HG03571 (cell line): ENCODE data around the gene CAPZB.

Source experiments
- ATAC-seq: cut with Tn5 transposase; IDR thresholded peaks from one replicate; pipeline ENCODE4 v1.9.1; 2021; ENCODE audit not compliant: unreplicated experiment

Gene CAPZB

DNA sequence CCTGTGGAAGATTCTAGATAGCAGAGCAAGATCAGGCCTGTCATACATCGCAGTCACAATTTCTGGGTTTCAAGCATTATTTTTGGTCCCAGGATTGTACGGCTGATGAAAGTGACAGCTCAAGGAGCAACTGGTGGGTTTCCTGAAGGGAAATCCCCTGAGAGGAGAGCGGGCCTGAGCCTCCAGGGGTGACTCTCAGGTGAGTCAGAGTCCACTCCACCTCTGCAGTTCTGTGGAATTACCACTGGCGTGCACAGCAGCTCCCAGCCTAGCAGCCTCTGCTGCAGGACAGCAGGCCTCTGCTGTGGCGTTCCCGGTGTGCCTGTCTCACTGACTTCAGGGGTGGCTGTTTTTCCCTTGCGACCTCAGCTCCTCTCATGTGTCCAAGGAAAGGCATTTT is 148.8 kb downstream of the CAPZB start:
- ATAC-seq: no peak

DNA sequence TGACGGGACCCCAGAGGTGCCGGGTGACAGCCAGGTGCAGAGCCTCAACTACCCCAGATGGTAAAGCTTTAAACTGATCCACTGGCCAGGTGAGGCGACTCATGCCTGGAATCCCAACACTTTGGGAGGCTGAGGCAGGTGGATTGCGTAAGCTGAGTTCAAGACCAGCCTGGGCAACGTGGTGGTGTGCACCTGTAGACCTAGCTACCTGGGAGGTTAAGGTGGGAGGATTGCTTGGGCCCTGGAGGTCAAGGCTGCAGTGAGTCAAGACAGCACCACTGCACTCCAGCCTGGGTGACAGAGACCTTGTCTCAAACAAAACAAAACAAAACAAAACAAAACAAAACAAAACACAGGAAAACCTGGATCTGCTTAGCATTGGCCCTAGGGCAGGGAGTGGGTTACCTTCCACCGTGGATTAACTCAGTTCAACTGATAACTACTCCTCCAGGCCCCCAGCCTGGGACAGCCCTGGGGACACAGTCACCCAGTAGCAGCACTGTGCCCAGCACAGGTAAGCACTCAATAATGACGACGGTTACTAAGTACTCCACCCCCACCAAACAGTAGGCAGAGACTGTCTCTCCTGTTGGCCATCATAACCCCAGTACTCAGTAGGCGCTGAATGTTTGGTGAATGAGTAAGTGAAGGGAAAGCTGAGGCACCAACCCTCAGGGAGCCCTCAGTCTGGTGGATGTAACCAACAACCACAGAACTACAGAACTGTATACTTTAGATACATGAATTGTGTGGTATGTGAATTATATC is 151.6 kb downstream of the CAPZB start:
- no peak for ATAC-seq

DNA sequence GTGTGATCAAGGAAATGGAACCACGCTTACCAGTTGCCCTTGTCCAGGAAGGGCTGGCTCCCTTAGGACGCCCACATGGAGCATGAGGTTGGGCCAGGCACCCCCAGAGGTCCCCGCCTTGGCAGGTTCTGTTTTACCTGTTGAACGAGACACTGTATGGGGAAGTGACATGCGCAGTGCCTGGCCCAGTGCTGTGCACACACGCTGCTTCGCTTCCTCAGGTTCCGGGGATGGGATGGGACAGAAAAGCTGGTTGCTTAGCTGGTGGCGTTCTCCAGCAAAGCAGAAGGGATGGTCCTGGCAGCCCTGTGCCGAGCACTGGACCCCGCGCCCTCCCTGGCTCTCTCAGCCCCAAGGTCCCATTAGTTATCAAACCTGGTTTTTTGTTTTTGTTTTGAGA is 152.5 kb downstream of the CAPZB start:
- no peak for ATAC-seq

DNA sequence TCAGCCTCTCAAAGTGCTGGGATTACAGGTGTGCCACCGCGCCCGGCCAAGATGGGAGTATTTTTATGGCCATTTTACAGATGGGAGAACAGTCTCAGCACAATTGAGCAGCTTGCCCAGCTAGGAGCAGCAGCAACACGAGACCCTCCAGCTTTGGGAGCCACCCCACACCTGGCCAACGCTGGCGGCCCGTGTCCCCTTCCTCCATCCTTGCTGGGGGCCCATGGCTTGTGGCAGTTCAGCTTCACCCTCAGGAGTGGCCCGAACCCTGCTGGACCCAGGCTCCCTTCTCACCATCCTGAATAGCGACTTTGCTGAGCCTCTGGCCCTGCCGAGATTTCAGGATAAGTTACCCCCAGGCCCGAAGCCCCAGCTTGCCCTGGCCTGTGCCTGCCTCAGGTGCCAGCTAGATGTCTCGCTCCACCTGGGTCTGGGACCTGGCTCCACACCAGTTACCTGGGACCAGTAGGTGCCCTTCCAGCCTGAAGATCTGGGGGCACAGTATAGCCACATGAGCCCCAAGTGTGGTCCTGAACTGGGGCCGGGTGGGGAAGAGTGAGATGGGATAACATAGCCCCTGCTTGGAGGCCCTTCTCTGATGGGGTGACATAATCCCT is 154.0 kb downstream of the CAPZB start:
- ATAC-seq: no peak

DNA sequence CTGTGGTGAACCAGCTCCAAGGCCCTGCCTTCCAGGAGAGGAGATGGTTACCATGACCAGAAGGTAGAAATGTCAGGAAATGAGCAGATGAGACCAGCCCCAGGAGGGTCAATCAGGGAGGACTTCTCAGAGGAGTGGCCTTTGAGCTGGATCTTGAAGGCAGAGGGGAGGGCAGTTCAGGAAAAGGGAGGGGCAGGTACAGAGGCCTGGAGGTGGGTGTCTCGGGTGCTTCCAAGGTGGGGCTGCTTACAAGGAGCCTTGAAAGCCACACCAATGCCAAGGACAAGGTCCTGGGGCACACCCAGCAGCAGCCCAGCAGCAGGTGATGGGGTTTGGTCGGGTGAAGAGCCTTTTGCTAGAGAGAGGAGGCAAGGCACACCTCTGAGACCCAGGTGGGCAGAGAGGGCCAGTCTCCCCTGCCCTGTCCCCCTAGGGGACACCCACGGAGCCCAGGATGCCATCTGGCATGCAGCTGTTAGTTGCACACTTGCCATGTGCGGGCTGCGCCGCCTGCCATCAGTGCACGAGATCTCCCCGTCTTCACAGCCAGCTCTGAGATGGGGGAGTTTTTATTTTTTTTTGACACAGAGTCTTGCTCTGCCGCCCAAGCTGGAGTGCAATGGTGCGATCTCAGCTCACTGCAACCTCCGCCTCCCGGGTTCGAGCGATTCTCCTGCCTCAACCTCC is 154.7 kb downstream of the CAPZB start:
- no peak for ATAC-seq

DNA sequence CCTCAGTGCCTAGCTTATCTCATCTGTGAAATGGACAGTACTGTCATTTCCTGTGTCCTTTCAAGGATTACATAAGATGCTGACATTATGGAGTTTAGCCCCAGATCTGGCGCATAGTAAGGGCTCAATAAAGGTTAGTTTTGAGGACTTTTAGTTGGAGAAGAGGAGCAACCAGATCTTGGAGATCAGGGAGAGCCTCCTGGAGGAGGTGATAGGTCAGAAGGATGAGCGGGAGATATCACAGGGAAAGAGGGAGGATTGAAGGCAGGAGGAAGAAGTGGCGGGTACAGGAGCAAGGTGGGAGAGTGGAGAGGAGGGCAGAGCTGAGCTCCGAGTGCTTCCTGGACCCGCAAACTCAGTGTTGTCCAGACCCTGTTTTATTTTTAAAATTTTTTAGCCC is 155.7 kb downstream of the CAPZB start:
- ATAC-seq: no peak

DNA sequence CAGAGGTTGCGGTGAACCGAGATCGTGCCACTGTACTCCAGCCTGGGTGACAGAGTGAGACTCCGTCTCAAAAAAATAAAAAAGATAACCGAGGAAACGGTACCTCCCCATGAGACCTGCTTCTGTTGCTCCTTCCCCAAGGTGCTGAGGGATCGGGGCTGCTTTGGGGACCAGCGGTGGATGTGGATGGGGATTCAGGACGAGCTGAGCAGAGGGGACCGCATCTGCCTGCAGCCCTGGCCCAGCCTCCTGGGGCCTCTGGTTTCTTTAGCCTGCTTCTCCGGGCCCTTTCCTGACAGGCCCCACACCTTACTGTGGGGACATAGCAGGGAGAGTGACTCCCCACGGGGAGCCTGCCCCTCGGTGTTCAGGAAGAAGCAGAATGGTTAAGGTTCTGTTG is 156.2 kb downstream of the CAPZB start:
- no peak for ATAC-seq

DNA sequence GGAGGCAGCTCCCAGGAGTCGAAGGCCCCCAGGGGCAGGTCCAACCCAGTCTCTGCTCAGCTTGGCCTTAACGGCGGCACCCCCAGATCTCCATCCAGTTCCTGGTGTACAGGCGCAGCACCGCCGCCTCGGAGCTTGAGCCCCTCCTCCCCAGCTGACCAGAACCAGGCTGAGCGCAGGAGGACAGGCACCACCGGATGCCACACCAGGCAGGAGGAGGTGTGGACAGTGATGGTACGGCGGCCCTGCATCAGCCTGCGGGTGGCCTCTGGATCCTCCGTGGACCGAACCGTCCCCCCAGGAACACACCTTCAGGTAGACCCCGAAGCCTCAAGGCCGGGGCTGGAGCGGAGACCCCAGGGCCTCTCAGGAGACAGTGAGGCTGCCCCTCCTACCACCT is 156.9 kb downstream of the CAPZB start:
- no peak for ATAC-seq

DNA sequence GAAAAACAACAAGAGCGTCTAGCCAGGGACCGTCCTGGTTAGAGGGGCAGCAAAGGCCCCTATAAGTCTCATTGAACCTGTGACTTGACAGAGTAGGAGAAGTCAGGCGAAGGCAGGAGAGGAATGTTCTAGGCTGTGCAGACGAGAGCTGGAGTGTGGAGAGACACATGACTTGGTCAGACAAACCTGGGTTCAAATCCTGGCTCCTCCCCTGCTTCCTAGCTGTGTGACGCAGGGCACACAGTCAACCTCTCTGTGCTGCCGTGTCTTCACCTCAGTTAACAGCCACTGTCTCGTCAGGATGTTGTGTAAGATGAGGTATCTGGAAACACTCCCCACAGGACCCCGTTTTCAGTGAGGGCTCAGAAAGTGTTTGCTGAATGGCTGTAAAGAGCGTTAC is 157.6 kb downstream of the CAPZB start:
- ATAC-seq: no peak

DNA sequence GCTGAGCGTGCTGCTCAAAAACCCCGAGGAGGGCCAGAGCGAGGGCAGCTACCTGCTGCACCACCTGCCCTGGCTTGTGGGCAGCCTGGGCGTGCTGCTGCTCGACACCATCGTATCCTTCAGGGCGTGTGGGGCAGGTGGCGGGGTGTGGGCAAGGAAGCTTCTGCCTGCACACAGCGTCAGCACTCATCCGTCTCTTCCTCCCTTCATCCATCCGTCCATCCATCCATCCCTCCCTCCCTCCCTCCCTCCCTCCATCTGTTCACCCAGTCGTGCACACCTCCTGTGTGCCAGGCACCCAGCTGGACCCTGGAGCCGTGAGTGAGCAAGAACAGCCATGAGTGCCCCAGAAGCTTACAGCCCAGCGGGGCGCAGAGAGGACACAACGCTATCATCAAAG is 158.0 kb downstream of the CAPZB start:
- ATAC-seq: no peak

DNA sequence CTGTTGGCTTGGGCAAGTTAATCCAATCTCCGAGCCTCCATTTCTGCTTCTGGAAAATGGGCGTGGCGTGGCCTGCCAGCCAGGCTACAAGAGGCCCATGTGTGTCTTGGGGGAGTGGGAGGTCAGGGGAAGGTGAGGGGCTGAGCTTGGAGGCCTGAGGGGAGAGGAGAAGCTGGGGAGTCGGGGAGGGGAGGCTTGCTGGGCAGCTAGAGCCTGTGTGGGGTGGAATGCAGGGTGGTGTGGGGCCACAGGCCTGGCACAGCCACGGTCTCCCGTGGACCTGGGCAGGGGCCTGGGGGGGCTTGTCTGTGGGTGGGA is 158.6 kb downstream of the CAPZB start:
- no peak for ATAC-seq

DNA sequence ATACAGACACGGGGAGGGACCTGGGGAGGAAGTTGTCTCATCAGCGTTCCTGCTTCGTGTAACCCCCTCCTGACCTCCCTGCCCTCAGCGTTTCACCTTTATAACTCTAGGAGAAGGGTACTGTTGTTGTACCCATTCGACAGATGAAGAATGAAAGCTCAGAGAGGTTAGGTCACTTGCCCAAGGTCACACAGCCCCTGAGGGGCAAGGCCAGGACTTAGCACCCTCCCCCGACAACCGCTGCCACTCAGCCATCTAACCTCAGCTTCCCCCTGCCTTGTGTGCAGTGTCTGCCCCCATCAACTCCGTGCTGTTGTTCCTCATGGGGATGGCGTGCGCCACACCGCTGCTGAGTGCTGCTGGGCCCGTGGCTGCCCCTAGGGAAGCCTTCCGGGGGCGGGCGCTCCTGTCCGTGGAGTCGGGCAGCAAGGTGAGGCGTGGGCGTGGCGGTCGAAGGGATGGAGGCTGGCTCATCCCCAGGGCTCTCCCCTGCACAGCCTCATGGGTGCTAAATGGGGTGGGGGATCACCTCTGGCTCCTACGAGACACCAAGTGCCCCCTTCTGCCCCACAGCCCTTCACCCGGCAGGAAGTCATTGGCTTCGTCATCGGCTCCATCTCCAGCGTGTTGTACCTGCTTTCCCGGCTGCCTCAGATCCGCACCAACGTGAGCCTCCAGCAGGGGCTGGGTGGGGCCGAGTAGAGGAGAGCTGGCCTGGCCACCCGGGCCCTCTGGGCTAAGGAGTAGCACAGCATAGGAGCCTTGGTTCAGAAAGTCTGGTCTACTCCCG is 159.2 kb downstream of the CAPZB start:
- no peak for ATAC-seq

DNA sequence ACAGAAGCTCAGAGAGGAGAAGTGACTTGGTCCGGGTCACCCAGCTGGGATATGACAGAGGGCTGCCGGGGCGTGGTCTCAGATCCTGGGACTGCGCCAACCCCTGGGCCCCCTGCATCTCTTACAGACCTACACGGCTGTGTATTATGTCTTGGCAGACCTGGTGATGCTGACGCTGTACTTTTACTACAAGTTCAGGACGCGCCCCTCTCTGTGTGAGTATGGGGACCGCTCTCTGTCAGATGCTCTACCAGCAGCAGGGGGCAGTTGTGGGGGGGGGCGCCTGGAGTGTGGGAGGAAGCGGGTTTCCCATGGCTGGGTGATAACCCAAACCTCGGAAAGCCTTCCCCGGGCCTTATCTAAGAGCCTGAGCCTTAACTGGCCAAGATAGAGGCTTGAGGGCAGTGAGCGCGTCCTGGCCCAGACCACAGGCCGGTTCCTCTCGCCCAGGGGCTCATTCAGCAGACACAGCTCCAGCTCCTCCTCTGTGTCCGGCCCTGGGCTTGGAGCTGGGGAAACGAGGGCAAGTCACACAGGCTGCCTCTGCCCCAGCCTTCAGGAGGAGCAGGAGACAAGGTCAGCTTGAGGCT is 159.9 kb downstream of the CAPZB start:
- ATAC-seq: no peak

DNA sequence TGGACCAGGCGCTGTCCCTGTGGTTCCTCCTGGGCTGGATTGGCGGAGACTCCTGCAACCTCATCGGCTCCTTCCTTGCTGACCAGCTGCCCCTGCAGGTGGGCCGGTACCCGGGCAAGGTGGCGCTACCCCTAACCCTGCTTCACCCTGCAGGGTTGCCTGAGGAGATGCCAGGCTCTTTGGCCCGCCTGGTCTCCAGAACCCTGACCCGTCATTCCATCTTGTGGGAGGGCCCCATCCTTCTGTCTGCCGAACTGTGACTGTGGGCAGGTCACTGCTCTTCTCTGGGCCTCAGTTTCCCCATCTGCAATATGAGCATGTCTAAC is 160.7 kb downstream of the CAPZB start:
- ATAC-seq: no peak

DNA sequence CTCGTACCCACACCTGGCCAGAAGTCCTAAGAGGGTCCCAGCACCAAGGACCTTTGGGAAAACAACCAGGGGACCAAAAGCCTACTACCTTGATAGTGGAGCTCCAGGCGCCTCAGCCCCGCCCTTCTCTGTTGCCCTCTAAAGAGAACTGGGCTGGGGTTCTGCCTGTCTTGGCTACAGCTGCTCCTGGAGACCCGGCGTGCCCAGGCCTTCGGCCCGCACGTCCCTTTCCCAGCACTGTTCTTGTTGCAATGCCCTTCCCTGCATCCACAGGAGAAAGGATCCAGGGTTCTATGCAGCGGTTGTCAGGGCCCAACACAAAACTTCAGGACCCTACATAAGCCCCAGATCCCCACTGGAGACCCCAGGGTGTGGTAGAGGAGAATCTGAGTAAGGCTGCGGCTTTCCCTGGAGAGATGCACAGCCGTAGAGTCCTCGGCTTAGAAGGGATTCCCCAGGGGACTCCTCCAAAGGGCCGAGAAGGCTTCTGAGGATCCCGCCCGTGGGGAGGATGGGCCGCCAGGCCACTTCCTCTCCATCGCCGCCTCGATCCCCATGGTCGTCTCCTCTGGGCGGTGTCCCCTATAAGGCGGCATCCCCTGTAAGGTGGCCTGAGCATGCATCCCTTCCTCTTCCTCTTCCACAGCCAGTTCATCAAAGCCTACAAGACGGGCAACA is 161.2 kb downstream of the CAPZB start:
- ATAC-seq: no peak

DNA sequence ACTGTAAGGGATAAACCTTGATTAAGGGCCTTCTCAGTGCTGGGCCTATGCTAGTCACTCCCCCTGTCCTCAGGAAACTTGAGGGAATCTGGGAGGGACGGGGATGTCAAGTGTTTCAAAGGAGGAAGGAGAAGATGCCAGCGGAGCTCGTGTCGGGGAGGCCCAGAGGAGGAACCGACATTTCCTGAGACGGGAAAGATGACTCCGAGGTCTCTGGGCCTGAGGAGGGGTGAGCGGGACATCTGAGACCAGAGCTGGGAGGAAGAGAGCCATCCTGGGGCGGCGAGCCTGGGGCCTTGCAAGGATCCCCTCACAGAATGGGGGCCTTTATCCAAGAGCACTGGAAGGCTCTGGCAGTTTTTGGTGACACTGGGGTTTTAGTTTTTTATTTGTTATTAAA is 162.9 kb downstream of the CAPZB start:
- ATAC-seq: no peak

DNA sequence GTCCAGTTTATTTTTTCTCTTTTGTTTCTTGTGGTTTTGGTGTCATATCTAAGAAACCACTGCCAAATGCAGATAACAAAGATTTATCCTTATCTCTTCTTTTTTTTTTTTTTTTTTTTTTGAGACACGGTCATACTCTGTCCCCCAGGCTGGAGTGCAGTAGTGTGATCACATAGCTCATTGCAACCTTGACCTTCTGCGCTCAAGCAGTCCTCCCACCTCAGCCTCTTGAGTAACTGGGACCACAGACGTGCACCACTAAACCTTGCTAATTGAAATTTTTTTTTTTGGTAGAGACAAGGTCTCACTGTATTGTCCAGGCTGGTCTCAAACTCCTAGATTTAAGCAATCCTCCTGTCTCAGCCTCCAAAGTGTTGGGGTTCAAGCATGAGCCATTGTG is 164.3 kb downstream of the CAPZB start:
- ATAC-seq: no peak

DNA sequence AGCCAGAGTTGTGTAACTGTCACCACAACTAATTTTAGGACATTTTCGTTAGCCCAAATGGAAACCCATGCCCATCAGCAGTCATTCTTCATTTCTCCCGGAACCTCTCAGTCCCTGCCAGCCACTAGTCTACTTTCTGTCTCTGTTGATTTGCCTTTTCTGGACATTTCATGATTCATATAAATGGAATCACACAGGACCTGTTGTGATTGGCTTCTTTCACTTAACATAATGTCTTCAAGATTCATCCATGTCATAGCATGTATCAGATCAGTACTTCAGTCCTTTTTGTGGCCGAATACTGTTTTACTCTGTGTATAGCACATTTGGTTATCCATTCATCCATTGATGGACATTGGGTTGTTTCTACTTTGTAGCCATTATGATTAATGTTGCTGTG is 166.1 kb downstream of the CAPZB start:
- ATAC-seq: no peak

DNA sequence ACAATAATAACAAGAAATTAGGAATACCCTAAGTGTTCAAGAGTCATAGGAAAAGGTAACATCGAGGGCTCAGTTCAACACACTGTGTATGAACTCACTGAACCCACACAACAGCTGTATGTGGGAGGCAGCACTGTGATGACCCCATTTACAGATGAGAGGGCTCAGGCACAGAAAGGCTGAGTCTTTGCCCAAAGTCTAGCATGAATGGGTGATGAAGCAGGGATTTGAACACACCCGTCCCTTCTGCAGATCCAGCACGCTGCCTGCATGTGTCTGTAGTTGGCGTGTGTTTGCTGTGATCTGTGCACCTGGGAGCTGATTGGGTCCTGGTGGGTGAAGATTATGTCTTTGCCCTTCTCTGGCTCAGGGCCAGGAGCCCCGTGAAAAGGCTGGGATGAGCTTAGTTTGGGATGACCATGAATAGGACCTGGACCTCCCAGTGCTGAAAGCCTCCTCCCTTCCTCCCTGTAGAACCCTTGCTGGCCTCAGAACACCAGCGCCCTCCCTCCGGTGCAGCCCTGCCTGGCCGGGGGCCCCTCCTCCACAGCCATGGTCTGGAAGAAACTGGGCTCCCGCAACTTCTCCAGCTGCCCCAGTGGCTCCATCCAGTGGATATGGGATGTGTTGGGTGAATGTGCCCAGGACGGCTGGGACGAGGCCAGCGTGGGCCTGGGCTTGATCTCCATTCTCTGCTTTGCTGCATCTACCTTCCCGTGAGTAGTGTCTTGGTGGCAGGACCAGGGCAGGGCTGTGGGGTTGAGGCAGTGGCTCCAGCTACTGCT is 168.0 kb downstream of the CAPZB start:
- ATAC-seq: no peak
